Measurements from ENCODE around the gene CEP170B. TPM values are rescaled to one million over a fixed set of nuclear protein-coding genes. Genes with fewer than 3 reads are reported as not detected.

The CEP170B gene
- total and polyA plus RNA-seq, 2 of the 8 experiments (the other 6 are each of a cell fraction or from before 2014, with no cell fraction given): 9.1 to 33.8 TPM

- H3K4me1 ChIP-seq (replicated peaks in 1 of 4; ENCODE audit: control insufficient read depth in 3 of 4, insufficient read depth in 4 of 4, low read length in 3 of 4): peaks cover 0 to 15% (median 5%) of the 10 kb centered on the region in 4 experiments; a peak in 3 of 7 replicates
- ChIA-PET CTCF (ENCODE audit: partially characterized antibody) (interaction anchor here (0.6 to 1.7 kb wide), 6 partner anchors 30 to 519 kb away, joined by 3 to 5 read pairs (median 4); no protein-coding TSS in a partner anchor), POLR2A (ENCODE audit: partially characterized antibody) (interaction anchor here (0.9 to 2.0 kb wide), 14 partner anchors 8 to 56 kb away, joined by 3 to 17 read pairs (median 5); partner anchors contain the start of genes CEP170B and ZBTB42)
- H4K20me1 ChIP-seq (replicated peaks in 1 of 2; ENCODE audit: control insufficient read depth in 1 of 2, insufficient read depth in 2 of 2, low read length in 2 of 2): peaks cover 3 to 11% of the 10 kb centered on the region in 2 experiments
- peaks cover 0 to 2% (median 0%) of the 10 kb centered on the region in 4 experiments; a peak in 3 of 7 replicates for H3K27me3 ChIP-seq (replicated peaks in 1 of 4; ENCODE audit: control insufficient read depth in 3 of 4, extremely low read depth in 1 of 4, insufficient read depth in 3 of 4, low read length in 3 of 4)
- H3K14ac ChIP-seq (ENCODE audit: insufficient read length): no peak overlapping the region
- H4K91ac ChIP-seq (replicated peaks; ENCODE audit: insufficient read length, low read length): no peak overlapping the region
- no peak for DNase-seq (ENCODE audit: low read depth in 1 of 2, low spot score in 2 of 2)
- no peak overlapping the region for H2BK5ac ChIP-seq (ENCODE audit: low read depth, low read length)
- peaks cover 27% of the 10 kb centered on the region; the same call in 1 of the 2 replicates for H3K23me2 ChIP-seq (ENCODE audit: low read depth, low read length)
- no peak overlapping the region for H2BK20ac ChIP-seq (ENCODE audit: low read length)
- FAIRE-seq: no peak
- H3K4me2 ChIP-seq (ENCODE audit: insufficient read depth in 1 of 2, low read depth in 2 of 2, low read length in 2 of 2): no peak overlapping the region
- peaks cover 0 to 16% of the 10 kb centered on the region in 2 experiments; a peak in 2 of 4 replicates for H3K79me2 ChIP-seq (ENCODE audit: control insufficient read depth in 1 of 2, insufficient read depth in 2 of 2, low read length in 2 of 2)
- peak overlapping the region; percentile 19; the same call in 1 of the 2 replicates for H3K18ac ChIP-seq (ENCODE audit: extremely low read depth, low read length)
- no peak overlapping the region for H3K4me3 ChIP-seq (ENCODE audit: extremely low read depth in 1 of 4, insufficient read depth in 2 of 4, low read depth in 3 of 4, low read length in 4 of 4)
- H2AFZ ChIP-seq (ENCODE audit: low read length): no peak overlapping the region
- H3K9me3 ChIP-seq (ENCODE audit: insufficient read depth in 2 of 2, low read depth in 1 of 2, low read length in 1 of 2): peaks cover 0 to 9% of the 10 kb centered on the region in 2 experiments; a peak in 1 of 4 replicates
- H3K9ac ChIP-seq (replicated peaks in 1 of 4; ENCODE audit: extremely low read depth in 1 of 4, low read depth in 3 of 4, low read length in 3 of 4): no peak overlapping the region
- TF ChIP-seq EZH2 (IDR thresholded peaks at IDR 0.05; ENCODE audit: low read depth, low read length, severe bottlenecking) (no peak), GABPA (IDR thresholded peaks at IDR 0.05; ENCODE audit: borderline replicate concordance, insufficient read depth, low read length) (no peak), SAP30 (IDR thresholded peaks at IDR 0.05; ENCODE audit: insufficient read depth, insufficient replicate concordance, low read length) (no peak), BACH1 (IDR thresholded peaks at IDR 0.05; ENCODE audit: low read length) (no peak)
- TF ChIP-seq, protein P1, sequence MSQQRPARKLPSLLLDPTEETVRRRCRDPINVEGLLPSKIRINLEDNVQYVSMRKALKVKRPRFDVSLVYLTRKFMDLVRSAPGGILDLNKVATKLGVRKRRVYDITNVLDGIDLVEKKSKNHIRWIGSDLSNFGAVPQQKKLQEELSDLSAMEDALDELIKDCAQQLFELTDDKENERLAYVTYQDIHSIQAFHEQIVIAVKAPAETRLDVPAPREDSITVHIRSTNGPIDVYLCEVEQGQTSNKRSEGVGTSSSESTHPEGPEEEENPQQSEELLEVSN (IDR thresholded peaks at IDR 0.05): 0 out of 2 replicates have a peak, but pooled peaks have one; percentile 29
- 0 out of 2 replicates have a peak overlapping the region, but pooled peaks have one; percentile 61 for H2AK5ac ChIP-seq (ENCODE audit: low read depth, low read length)
- H3K4ac ChIP-seq (replicated peaks; ENCODE audit: insufficient read length, low read depth, low read length): no peak overlapping the region
- H3K27ac ChIP-seq (ENCODE audit: low read depth, low read length): no peak overlapping the region
- no peak overlapping the region for H3K56ac ChIP-seq (replicated peaks; ENCODE audit: insufficient read length, low read depth, low read length)
- H3K23ac ChIP-seq (ENCODE audit: insufficient read length): no peak overlapping the region
- H3K36me3 ChIP-seq (ENCODE audit: control insufficient read depth in 2 of 4, insufficient read depth in 4 of 4, low read length in 3 of 4): no peaks in the 10 kb centered on the region
- peak overlapping the region; percentile 57; the same call in 1 of the 2 replicates for H4K8ac ChIP-seq (ENCODE audit: extremely low read depth, insufficient read depth, low read length)
- 88% methylated on average over 18 of the region's 21 CpGs; no CpG with 5 or more reads in 1 of the 2 experiments for WGBS, 2 experiments (ENCODE audit: extremely low coverage in 1 of 2, insufficient coverage in 1 of 2, insufficient read length in 1 of 2, insufficient replicate concordance in 2 of 2, low coverage in 1 of 2, low lambda C conversion rate in 2 of 2, missing lambda C conversion rate in 1 of 2)
- no peak overlapping the region for H4K5ac ChIP-seq (ENCODE audit: insufficient read length, low read depth, low read length)
- H3K79me1 ChIP-seq (ENCODE audit: low read depth, low read length): peaks cover 9% of the 10 kb centered on the region
- H2BK12ac ChIP-seq (ENCODE audit: low read depth, low read length): no peak overlapping the region
- 0 out of 2 replicates have a peak overlapping the region, but pooled peaks have one; percentile 61 for H2BK15ac ChIP-seq (ENCODE audit: low read length)
- peak overlapping the region; percentile 43 for H2BK120ac ChIP-seq (replicated peaks; ENCODE audit: low read depth, low read length)
Observed at GRCh38 chr14:104856157-104856868, 8.8 kb upstream of the CEP170B start.

All from H1 (cell line).